Erythroblast (primary cell): ENCODE measurements around the gene LY86.

Source experiments
- GATA1 ChIP-seq: IDR thresholded peaks from 2 replicates; pipeline ENCODE4 v1.6.1; 2011; ENCODE audit warnings: low read depth, mild to moderate bottlenecking, control low read depth, low read length, moderate library complexity
- POLR2A ChIP-seq: IDR thresholded peaks from 2 replicates; pipeline ENCODE4 v1.6.1; 2011; ENCODE audit warnings: mild to moderate bottlenecking, low read length

DNA sequence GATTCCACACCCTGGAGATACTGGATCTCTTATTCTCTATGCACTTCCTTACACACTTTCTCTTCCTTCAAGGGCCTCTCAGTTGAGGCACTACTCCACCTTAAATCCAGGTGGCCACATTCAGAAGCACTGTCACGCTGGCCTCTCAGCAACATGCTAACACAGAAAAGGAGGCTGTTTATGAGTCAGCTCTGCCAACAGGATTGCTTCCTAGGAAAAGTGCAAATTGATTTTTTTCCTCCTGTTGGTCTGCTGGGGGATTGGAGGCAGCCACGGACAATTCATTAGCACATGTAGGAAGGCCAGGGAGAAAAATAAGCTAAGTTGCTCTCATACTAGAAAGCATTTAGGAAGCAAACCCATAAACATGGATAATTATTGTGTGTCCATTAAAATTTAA is 20.9 kb downstream of the LY86 start:
- TF ChIP-seq POLR2A (no peak), GATA1 (no peak)
